DND-41 (cell line): ENCODE measurements around the gene MRPL33.

Experiments
- EZH2 ChIP-seq: IDR thresholded peaks from 3 replicates; pipeline ENCODE4 v1.6.1; 2012; ENCODE audit warnings: borderline replicate concordance, low read depth, mild to moderate bottlenecking, moderate library complexity, low read length, inconsistent platforms; ENCODE audit not compliant: severe bottlenecking
- TF ChIP-seq, protein P1 (sequence below): IDR thresholded peaks from 2 replicates; pipeline ENCODE4 v1.5.1; 2012; ENCODE audit warnings: borderline replicate concordance, low read length, moderate library complexity, mild to moderate bottlenecking; ENCODE audit not compliant: poor library complexity, severe bottlenecking; ENCODE audit errors: extremely low read depth

- TF ChIP-seq, protein P1, sequence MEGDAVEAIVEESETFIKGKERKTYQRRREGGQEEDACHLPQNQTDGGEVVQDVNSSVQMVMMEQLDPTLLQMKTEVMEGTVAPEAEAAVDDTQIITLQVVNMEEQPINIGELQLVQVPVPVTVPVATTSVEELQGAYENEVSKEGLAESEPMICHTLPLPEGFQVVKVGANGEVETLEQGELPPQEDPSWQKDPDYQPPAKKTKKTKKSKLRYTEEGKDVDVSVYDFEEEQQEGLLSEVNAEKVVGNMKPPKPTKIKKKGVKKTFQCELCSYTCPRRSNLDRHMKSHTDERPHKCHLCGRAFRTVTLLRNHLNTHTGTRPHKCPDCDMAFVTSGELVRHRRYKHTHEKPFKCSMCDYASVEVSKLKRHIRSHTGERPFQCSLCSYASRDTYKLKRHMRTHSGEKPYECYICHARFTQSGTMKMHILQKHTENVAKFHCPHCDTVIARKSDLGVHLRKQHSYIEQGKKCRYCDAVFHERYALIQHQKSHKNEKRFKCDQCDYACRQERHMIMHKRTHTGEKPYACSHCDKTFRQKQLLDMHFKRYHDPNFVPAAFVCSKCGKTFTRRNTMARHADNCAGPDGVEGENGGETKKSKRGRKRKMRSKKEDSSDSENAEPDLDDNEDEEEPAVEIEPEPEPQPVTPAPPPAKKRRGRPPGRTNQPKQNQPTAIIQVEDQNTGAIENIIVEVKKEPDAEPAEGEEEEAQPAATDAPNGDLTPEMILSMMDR, result no peak
- TF ChIP-seq EZH2, result no peak
These were observed 5.2 kb upstream of the MRPL33 start for GRCh38 chr2:27766287-27766661.
